HAP-1 (cell line): Measurements from ENCODE around the gene UHMK1.
A peak's percentile ranks its signal among the peaks of the same experiment; 100 is the strongest.
"Not testable (repeated sequence)": the region's sequence is repeated elsewhere in the genome, so short reads cannot be mapped to it uniquely, and the experiment has no call there.

Experiments
- DNase-seq, 2 experiments: peaks; one replicate each; pipeline ENCODE4 v3.0.0-alpha.2; 2016 to 2020; ENCODE audit warnings: low spot score in 2 of 2
- H3K27me3 ChIP-seq: fragments of 250-450 bp; sonication (Bioruptor Pico); 2 replicates; pipeline ENCODE4 v1.5.1; 2020; ENCODE audit warnings: low read depth, mild to moderate bottlenecking, moderate library complexity
- H3K36me3 ChIP-seq: fragments of 250-450 bp; sonication (Bioruptor Pico); replicated peaks from 2 replicates; pipeline ENCODE4 v1.5.1; 2020; ENCODE audit warnings: mild to moderate bottlenecking
- H3K4me1 ChIP-seq: fragments of 250-450 bp; sonication (Bioruptor Pico); 2 replicates; pipeline ENCODE4 v1.5.1; 2020; ENCODE audit warnings: mild to moderate bottlenecking
- H3K4me3 ChIP-seq: fragments of 250-450 bp; sonication (Bioruptor Pico); 2 replicates; pipeline ENCODE4 v1.5.1; 2020; ENCODE audit warnings: mild to moderate bottlenecking, moderate library complexity
- H3K9me3 ChIP-seq: fragments of 250-450 bp; sonication (Bioruptor Pico); 2 replicates; pipeline ENCODE4 v1.5.1; 2020; ENCODE audit warnings: mild to moderate bottlenecking, moderate library complexity
- in situ Hi-C: fragments of 300-500 bp; cut with MboI; formaldehyde crosslinking; loops from 3 replicates; pipeline ENCODE4 v1.14.3; 2020; ENCODE audit warnings: low sequenced_read_pairs, inconsistent platforms, mixed read lengths

UHMK1 gene, protein sequence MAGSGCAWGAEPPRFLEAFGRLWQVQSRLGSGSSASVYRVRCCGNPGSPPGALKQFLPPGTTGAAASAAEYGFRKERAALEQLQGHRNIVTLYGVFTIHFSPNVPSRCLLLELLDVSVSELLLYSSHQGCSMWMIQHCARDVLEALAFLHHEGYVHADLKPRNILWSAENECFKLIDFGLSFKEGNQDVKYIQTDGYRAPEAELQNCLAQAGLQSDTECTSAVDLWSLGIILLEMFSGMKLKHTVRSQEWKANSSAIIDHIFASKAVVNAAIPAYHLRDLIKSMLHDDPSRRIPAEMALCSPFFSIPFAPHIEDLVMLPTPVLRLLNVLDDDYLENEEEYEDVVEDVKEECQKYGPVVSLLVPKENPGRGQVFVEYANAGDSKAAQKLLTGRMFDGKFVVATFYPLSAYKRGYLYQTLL

GRCh38 chr1:162497723-162498495 is at the start of gene UHMK1:
UHMK1 (plus strand) TSS chr1:162497818; CDS start chr1:162498001, 183 bp downstream.
- H3K36me3 ChIP-seq: peaks cover 29% of the 10 kb centered on the region
- peaks cover 20% of the 10 kb centered on the region for H3K4me1 ChIP-seq
- no peaks in the 10 kb centered on the region for H3K27me3 ChIP-seq
- in situ Hi-C loops: no loop called here
- H3K4me3 ChIP-seq: peak within 1 kb of the TSS; percentile 93
- no peaks in the 10 kb centered on the region for H3K9me3 ChIP-seq
- peak; percentile 88 to 93 for DNase-seq

- H3K36me3 ChIP-seq, H3K4me3 ChIP-seq, DNase-seq, H3K27me3 ChIP-seq, in situ Hi-C loops, H3K9me3 ChIP-seq, H3K4me1 ChIP-seq: not testable (repeated sequence)
Measured at GRCh38 chr1:162454361-162454760, 43.3 kb upstream of the UHMK1 start.

DNA sequence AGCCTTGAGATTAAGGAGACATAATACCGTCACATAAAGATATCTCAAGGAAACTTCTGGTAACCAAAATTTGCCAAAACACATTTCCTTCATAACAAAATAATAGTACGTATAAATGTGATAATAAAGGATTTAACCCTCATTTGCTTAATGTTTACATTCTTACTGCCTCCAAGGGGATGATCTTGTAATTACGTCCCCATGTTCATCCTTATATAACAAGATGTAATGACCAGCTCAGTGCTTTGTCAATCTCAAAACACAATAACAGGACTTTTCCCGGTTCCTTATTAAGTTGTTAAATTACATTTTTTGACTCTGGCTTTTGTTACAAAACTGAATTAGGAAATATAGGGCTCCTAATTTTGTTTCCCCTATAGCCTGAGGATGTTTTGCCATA is 41.3 kb upstream of the UHMK1 start:
- no peaks in the 10 kb centered on the region for H3K4me1 ChIP-seq
- no peaks in the 10 kb centered on the region for H3K9me3 ChIP-seq
- no peak overlapping the region for H3K4me3 ChIP-seq
- in situ Hi-C loops: no loop called here
- no peaks in the 10 kb centered on the region for H3K36me3 ChIP-seq
- no peaks in the 10 kb centered on the region for H3K27me3 ChIP-seq
- no peak for DNase-seq

- DNase-seq: no peak
- no peaks in the 10 kb centered on the region for H3K27me3 ChIP-seq
- no peaks in the 10 kb centered on the region; the same call in 1 of the 2 replicates for H3K9me3 ChIP-seq
- H3K36me3 ChIP-seq: no peaks in the 10 kb centered on the region
- in situ Hi-C loops: no loop called here
- no peak overlapping the region for H3K4me3 ChIP-seq
- H3K4me1 ChIP-seq: no peaks in the 10 kb centered on the region
Measured at GRCh38 chr1:162458236-162458635, 39.4 kb upstream of the UHMK1 start.

GRCh38 chr1:162462425-162462824 is 35.2 kb upstream of the UHMK1 start:
- DNase-seq, H3K9me3 ChIP-seq, H3K36me3 ChIP-seq, H3K4me1 ChIP-seq, in situ Hi-C loops, H3K27me3 ChIP-seq, H3K4me3 ChIP-seq: not testable (repeated sequence)

DNA sequence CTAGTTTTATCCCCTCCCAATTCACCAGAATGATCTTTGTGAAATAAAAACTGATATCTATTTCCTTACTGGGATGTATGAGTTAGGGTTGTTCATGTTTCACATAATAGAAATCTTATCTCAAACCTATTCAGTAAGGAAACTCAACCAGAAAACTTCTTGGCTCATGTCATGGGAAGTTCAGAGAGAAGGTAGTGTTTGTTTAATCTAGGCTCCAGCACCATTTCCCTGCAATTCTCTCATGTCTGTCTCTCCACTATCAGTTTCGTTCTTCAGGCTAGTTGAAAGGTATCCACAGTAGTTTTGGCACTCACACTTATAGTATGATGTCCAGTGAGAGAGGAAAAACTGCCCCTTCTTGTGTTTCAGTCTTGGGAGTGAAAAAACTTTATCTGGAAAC is 34.6 kb upstream of the UHMK1 start:
- H3K9me3 ChIP-seq: no peaks in the 10 kb centered on the region; the same call in 1 of the 2 replicates
- H3K36me3 ChIP-seq: no peaks in the 10 kb centered on the region
- H3K4me1 ChIP-seq: no peaks in the 10 kb centered on the region
- H3K4me3 ChIP-seq: no peak overlapping the region
- in situ Hi-C loops: no loop called here
- H3K27me3 ChIP-seq: no peaks in the 10 kb centered on the region
- no peak for DNase-seq

DNA sequence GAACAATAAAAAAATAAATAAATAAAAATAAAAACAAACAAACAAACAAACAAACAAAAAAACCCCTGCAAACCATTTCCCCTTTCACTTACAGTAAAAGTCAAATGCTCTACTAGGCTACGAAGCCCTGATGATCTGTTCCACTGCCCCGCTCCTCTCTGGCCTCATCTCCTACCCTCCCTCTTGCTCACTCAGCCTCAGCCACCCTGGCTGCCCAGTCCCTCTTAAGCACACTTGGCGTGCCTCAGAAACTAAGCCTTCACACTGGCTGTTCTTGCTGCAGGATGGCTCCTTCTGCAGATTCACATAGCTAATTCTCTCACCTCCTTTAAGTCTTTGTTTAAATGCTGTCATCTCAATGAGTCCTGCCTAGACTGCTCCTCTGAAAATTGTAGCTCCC is 30.8 kb upstream of the UHMK1 start:
- Histone ChIP-seq H3K4me1 (no peaks in the 10 kb centered on the region), H3K36me3 (no peaks in the 10 kb centered on the region), H3K9me3 (no peaks in the 10 kb centered on the region; the same call in 1 of the 2 replicates), H3K27me3 (no peaks in the 10 kb centered on the region), H3K4me3 (no peak overlapping the region)
- in situ Hi-C loops: no loop called here
- no peak for DNase-seq

- H3K4me3 ChIP-seq: no peak overlapping the region
- H3K36me3 ChIP-seq: no peaks in the 10 kb centered on the region
- no peaks in the 10 kb centered on the region for H3K27me3 ChIP-seq
- H3K9me3 ChIP-seq: no peaks in the 10 kb centered on the region
- no peaks in the 10 kb centered on the region for H3K4me1 ChIP-seq
- DNase-seq: no peak
- in situ Hi-C loops: no loop called here
Measured at GRCh38 chr1:162470216-162470615, 27.4 kb upstream of the UHMK1 start.

GRCh38 chr1:162471290-162471853 is 26.2 kb upstream of the UHMK1 start:
- H3K9me3 ChIP-seq: no peaks in the 10 kb centered on the region
- no peaks in the 10 kb centered on the region for H3K36me3 ChIP-seq
- H3K4me1 ChIP-seq: no peaks in the 10 kb centered on the region
- no peak overlapping the region for H3K4me3 ChIP-seq
- H3K27me3 ChIP-seq: no peaks in the 10 kb centered on the region
- in situ Hi-C loops: no loop called here
- no peak for DNase-seq

DNA sequence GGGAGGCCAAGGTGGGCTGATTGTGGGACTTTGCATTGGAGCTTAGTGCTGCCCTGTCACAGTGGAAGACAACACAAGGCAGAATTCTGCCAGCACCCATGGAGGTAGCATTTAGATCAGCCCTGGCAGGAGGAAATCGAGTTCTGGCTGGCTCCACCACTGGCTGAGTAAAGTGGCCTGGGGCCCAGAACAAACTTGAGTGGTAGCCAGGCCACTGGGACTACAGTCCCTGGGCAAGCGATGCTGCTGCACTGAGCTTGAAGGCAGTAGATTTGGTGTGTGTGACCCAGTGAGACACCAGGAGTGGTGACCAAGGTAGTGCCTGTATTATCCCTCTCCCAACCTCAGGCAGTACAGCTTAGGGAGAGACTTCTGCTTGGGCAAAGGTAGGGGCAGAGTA is 22.5 kb upstream of the UHMK1 start:
- DNase-seq: no peak
- Histone ChIP-seq H3K4me3 (no peak overlapping the region), H3K36me3 (no peaks in the 10 kb centered on the region), H3K27me3 (no peaks in the 10 kb centered on the region), H3K4me1 (no peaks in the 10 kb centered on the region), H3K9me3 (no peaks in the 10 kb centered on the region; the same call in 1 of the 2 replicates)
- in situ Hi-C loops: no loop called here

DNA sequence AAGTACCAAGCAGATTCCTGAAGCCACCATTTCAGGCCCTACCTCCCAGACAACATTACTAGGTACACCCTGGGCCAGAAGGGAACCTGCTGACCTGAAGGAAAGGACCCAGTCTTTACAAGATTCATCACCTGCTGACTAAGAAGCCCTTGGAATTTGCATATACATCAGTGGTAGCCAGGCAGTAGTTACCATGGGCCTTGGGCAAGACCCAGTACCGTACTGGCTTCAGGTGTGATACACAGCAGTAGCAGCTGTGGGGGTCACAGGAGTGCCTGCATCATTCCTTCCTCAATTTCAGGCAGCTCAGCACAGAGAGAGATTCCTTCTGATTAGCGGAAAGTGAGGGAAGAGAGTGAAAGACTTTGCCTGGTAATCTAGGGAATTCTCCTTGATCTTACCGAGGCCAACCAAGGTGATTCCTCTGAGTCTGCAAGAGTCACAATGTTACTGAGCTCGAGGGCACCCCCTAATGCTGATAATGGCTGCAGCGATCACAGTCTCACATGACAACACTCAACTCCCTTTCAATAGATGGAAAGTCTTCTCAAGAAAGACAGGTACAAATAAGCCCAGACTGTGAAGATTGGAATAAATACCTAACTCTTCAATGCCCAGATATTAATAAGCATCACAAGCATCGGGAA is 22.0 kb upstream of the UHMK1 start:
- Histone ChIP-seq H3K4me1 (no peaks in the 10 kb centered on the region), H3K27me3 (no peaks in the 10 kb centered on the region), H3K4me3 (no peak overlapping the region), H3K36me3 (no peaks in the 10 kb centered on the region), H3K9me3 (no peaks in the 10 kb centered on the region; the same call in none of the 2 replicates)
- in situ Hi-C loops: no loop called here
- DNase-seq: no peak

DNA sequence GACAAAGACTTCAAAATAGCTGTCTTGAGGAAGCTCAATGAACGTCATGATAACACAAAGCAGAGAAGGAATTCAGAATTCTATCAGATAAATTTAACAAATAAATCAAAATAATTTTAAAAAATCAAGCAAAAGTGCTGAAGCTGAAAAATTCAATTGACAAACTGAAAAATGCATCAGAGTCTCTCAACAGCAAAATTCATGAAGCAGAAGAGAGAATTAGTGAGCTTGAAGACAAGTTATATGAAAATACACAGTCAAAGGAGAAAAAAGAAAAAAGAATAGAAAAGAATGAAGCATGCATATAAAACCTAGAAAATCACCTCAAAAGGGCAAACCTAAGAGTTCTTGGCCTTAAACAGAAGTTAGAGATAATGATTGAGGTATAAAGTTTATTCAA is 21.0 kb upstream of the UHMK1 start:
- Histone ChIP-seq H3K9me3 (no peaks in the 10 kb centered on the region; the same call in none of the 2 replicates), H3K27me3 (no peaks in the 10 kb centered on the region), H3K36me3 (no peaks in the 10 kb centered on the region), H3K4me3 (no peak overlapping the region), H3K4me1 (no peaks in the 10 kb centered on the region)
- DNase-seq: no peak
- in situ Hi-C loops: no loop called here

- 0 out of 2 replicates have a peak, but pooled peaks cover 2% of the 10 kb centered on the region for H3K27me3 ChIP-seq
- no peak for DNase-seq
- no peak overlapping the region for H3K4me3 ChIP-seq
- no peaks in the 10 kb centered on the region for H3K4me1 ChIP-seq
- H3K9me3 ChIP-seq: no peaks in the 10 kb centered on the region; the same call in 1 of the 2 replicates
- in situ Hi-C loops: no loop called here
- no peaks in the 10 kb centered on the region for H3K36me3 ChIP-seq
Measured at GRCh38 chr1:162485236-162485635, 12.4 kb upstream of the UHMK1 start.
